GM18870 (cell line): Measurements from ENCODE around the gene SH3RF3.
"Not testable (repeated sequence)": the region's sequence is repeated elsewhere in the genome, so short reads cannot be mapped to it uniquely, and the experiment has no call there.

Source experiments
- ATAC-seq: cut with Tn5 transposase; IDR thresholded peaks from one replicate; pipeline ENCODE4 v1.9.1; 2021; ENCODE audit warnings: moderate library complexity; ENCODE audit not compliant: unreplicated experiment

SH3RF3 gene

GRCh38 chr2:109528811-109529501, 400.0 kb downstream of the SH3RF3 start:
- no peak for ATAC-seq

DNA sequence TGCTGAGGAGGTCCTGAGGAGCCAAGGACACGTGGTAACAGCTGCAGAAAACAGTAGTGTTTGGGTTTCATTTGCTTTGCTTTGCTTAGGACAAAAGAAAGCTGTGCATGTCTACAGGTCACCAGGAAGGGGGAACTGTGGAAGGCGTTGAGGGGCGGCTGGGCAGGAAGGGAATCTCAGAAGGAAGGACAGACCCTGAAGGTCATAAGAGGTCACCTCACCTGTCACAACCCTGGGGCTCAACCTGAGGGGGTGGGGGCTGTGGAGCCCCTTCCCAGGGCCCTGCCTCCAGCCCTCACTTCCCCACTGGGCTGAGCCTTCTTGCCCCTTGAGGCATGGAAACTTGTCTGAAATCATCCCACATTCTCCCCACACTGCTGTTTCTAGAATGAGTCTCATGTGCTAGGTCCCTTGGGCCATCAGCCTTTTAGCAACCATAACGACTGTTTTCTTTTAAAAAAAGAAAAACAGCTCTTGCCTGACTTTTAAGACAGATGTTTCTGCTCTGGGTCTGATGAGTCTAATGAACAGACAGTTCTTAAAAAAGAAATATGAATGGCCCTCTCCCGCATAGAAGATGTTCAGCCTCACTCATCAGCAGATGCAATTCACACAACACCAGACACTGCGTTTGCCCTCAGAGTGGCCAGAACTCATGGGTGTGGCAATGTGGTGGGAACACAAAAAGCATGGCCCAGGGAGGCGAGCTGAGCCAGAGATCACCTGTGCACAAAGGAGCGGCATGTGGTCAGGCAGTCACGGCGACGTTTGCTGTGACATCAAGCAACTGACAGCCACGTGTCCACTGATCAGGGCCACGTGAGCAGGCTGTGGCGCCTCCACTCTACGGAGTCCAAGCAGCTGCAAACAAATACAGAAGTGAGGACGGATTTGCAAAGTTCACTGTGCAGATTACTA, 400.8 kb downstream of the SH3RF3 start:
- ATAC-seq, result no peak

- no peak for ATAC-seq
Observed at GRCh38 chr2:109530712-109531111, 401.7 kb downstream of the SH3RF3 start.

- ATAC-seq, result no peak
Observed at GRCh38 chr2:109531221-109531620, 402.2 kb downstream of the SH3RF3 start.

- ATAC-seq, result no peak
Observed at GRCh38 chr2:109531896-109532727, 403.1 kb downstream of the SH3RF3 start.

- no peak for ATAC-seq
Observed at GRCh38 chr2:109532728-109533076, 403.7 kb downstream of the SH3RF3 start.

DNA sequence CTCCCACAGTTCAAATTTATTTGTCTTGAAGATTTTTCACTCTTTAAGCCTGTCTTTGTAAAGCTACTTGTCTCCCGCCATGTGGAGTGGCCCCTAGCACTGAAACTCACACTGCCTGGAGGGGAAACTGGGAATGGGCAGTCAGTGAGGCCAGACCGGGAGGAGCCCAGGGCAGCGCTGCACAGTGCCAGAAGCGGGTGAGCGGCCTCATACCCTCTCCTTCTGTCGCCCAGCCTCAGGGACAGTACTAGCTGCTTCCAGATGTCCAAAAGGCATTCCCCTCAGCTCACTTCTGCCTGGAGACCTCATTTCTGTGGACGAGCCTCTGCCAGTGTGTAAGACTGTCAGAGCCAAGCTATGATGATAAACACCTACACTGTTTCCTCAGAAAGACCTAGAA, 404.8 kb downstream of the SH3RF3 start:
- ATAC-seq, result no peak

DNA sequence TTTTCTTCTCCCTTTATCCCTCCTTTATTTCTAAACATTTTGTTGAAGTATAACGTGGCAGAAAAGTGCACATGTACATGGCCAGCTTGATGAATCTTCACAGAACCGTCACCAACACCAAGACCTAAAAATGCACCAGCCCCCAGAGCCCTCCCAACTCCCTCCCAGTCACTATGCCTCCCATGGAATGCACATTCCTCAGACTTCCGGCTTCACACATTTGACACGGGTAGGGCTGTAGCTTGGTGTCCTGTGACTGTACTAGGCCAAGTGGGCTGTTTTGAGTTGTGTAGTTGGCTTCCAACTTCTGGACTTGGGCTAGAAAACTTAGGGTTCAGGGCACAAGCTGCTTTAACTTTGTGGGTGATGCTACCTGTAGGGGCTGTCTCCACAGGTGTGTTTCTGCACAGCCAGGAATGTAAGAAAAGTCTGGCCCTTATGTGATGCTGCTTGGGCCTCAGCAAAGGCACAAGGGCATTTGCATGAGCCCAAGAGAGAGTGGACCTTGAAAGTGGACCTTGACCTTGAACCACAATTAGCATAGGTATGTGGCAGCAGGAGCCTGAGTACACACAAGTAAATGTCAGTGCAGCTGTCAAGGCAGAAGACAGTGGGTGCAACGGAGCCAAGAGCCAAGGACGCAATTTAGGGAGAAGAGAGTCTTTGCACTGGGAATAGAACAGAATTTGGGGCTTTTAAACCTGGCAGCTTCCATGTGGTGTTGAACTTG, 406.4 kb downstream of the SH3RF3 start:
- ATAC-seq, result no peak

- not testable (repeated sequence) for ATAC-seq
Observed at GRCh38 chr2:109536556-109536955, 407.6 kb downstream of the SH3RF3 start.

- no peak for ATAC-seq
Observed at GRCh38 chr2:109537565-109538222, 408.7 kb downstream of the SH3RF3 start.

GRCh38 chr2:109538546-109538945, 409.5 kb downstream of the SH3RF3 start:
- no peak for ATAC-seq

DNA sequence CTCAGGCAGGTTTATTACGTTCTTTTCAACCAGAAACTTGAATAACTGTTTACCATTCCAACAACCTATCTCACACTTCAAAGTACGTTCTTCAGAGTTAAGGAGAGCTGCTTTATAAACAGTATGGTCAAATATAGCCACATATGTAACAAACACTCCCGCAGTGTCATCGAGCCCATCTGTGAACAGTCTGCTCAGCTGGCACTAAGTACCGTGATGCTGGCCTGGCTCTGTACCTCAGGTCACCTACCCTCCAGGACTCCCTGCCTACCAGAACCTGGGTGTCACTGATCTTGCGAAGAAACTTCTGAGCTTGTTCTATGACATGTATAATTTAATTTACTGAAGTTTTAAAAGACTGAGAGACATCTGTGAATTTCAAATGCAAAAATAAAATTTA, 413.4 kb downstream of the SH3RF3 start:
- ATAC-seq, result no peak

GRCh38 chr2:109545828-109546713, 417.1 kb downstream of the SH3RF3 start:
- no peak for ATAC-seq

GRCh38 chr2:109547280-109547679, 418.3 kb downstream of the SH3RF3 start:
- no peak for ATAC-seq

- ATAC-seq, result no peak
Observed at GRCh38 chr2:109549016-109549590, 420.1 kb downstream of the SH3RF3 start.
